HepG2 (cell line): ENCODE measurements around the gene SEMA7A.

Source experiments
- MTA1 ChIP-seq: sonication (generic); formaldehyde crosslinking; IDR thresholded peaks from 2 replicates; pipeline ENCODE4 v1.4.0; 2020; ENCODE audit warnings: missing genetic modification reagents, mild to moderate bottlenecking, borderline replicate concordance
- TF ChIP-seq, protein P1 (sequence below): sonication (generic); formaldehyde crosslinking; IDR thresholded peaks from 2 replicates; pipeline ENCODE4 v1.5.0; 2020; ENCODE audit warnings: missing genetic modification reagents, mild to moderate bottlenecking, borderline replicate concordance

DNA sequence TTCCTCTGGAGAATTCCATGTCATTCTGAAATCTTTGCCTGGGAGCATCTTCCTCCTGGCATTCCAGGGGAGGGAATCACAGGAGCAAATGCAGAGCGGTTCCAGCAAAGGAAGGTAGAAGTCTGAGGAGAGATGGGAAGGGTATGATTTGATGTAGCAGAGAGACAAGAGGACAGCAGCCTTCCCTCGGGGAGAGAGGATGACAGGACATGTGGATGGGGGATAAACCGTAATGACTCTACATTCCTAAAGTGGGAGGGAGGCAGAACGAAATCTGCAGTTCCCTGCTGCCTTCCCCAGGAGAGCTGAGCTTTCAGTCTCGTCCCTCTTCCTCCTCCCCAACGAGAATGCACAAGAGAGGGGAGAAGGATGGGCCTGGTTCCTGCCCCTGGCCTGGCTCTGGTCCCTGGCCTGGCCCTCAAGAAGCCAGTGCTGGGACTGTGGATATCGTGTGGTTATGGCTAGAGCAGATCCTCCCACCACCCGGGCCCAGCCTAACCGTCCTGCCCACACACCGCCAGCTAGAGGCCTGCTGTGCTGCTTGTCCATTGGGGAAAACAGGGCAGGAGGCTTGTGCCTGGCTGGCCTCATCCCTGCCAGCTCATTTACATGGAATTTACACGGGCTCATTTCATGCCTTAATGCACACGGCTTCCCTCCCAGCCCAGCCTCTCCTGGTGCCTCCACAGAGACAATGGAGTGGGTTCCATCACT is 26.6 kb downstream of the SEMA7A start:
- TF ChIP-seq MTA1 (CRISPR knock-in tag): no peak
- TF ChIP-seq, protein P1, sequence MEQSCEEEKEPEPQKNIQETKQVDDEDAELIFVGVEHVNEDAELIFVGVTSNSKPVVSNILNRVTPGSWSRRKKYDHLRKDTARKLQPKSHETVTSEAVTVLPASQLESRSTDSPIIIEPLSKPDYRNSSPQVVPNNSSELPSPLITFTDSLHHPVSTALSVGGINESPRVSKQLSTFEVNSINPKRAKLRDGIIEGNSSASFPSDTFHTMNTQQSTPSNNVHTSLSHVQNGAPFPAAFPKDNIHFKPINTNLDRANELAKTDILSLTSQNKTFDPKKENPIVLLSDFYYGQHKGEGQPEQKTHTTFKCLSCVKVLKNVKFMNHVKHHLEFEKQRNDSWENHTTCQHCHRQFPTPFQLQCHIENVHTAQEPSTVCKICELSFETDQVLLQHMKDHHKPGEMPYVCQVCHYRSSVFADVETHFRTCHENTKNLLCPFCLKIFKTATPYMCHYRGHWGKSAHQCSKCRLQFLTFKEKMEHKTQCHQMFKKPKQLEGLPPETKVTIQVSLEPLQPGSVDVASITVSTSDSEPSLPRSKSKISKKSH (CRISPR knock-in tag): no peak
